Measurements from ENCODE around the gene DNM1L. TPM values are rescaled to one million over a fixed set of nuclear protein-coding genes. Genes with fewer than 3 reads are reported as not detected.

Gene DNM1L
- total RNA-seq, 1 experiment from 2014 or later: 79.8 TPM

GRCh38 chr12:32742133-32742532 is 63.0 kb downstream of the DNM1L start:
- Histone ChIP-seq H3K23me2 (ENCODE audit: insufficient read length, low read depth, low read length, poor library complexity, severe bottlenecking) (no peaks in the 10 kb centered on the region), H3K18ac (ENCODE audit: insufficient read length, low read depth, low read length) (no peak overlapping the region), H3K4me1 (ENCODE audit: insufficient read depth, low read length) (no peaks in the 10 kb centered on the region), H3K9ac (ENCODE audit: extremely low read depth, insufficient read length, low read length) (no peak overlapping the region), H3K4me2 (ENCODE audit: insufficient read depth, insufficient read length, low read length) (no peak overlapping the region), H2BK20ac (ENCODE audit: low read depth, low read length, poor library complexity, severe bottlenecking) (no peak overlapping the region), H3K79me1 (ENCODE audit: insufficient read depth, low read depth, low read length, poor library complexity, severe bottlenecking) (no peaks in the 10 kb centered on the region), H2AFZ (ENCODE audit: low read length) (no peak overlapping the region), H4K20me1 (ENCODE audit: control insufficient read depth, insufficient read depth, insufficient read length) (no peaks in the 10 kb centered on the region), H2BK12ac (ENCODE audit: insufficient read length, low read depth, low read length) (no peak overlapping the region), H4K8ac (replicated peaks; ENCODE audit: insufficient read length, low read depth, low read length) (no peak overlapping the region), H3K27me3 (ENCODE audit: insufficient read depth, low read length) (no peaks in the 10 kb centered on the region), H2BK15ac (ENCODE audit: low read depth, low read length) (no peak overlapping the region), H3K9me3 (ENCODE audit: control insufficient read depth, low read depth, low read length) (no peaks in the 10 kb centered on the region), H3K56ac (ENCODE audit: insufficient read length, low read depth, low read length) (no peak overlapping the region), H2BK5ac (ENCODE audit: insufficient read length, low read length) (no peak overlapping the region), H4K91ac (ENCODE audit: insufficient read length, low read depth, low read length) (no peak overlapping the region), H3K27ac (ENCODE audit: insufficient read length, low read depth, low read length) (no peak overlapping the region), H3K79me2 (ENCODE audit: insufficient read depth, low read length) (no peaks in the 10 kb centered on the region), H3T11ph (ENCODE audit: low read length) (no peak overlapping the region), H2BK120ac (ENCODE audit: low read depth, low read length, poor library complexity, severe bottlenecking) (no peak overlapping the region), H3K23ac (ENCODE audit: insufficient read length, low read depth, low read length) (no peak overlapping the region), H3K4ac (ENCODE audit: low read depth, low read length) (no peak overlapping the region), H3K14ac (ENCODE audit: insufficient read depth, low read length) (no peak overlapping the region), H4K5ac (ENCODE audit: insufficient read length, low read depth, low read length) (no peak overlapping the region), H2AK5ac (ENCODE audit: insufficient read length, low read length) (no peak overlapping the region)
- no CpG with 5 or more reads among the region's 10 CpGs for WGBS (ENCODE audit: extremely low coverage, insufficient read length, low lambda C conversion rate)
- no peaks in the 10 kb centered on the region for H3K27me3 Mint-ChIP-seq (ENCODE audit: low read depth)
- no peaks in the 10 kb centered on the region for H3K9me3 Mint-ChIP-seq
- H3K36me3 Mint-ChIP-seq (ENCODE audit: insufficient read depth in 1 of 3, low read depth in 3 of 3): peaks cover 33 to 82% (median 78%) of the 10 kb centered on the region in 3 experiments
- no peak for DNase-seq
- peaks cover 21 to 22% of the 10 kb centered on the region in 2 experiments for H3K4me1 Mint-ChIP-seq
- TF ChIP-seq CTCF (conservative IDR thresholded peaks at IDR 0.05): no peak
- H3K4me3 Mint-ChIP-seq: no peak overlapping the region
- no peak overlapping the region for H3K27ac Mint-ChIP-seq

All from H9 (cell line).